ENCODE results near the gene HMGB3. TPM values are rescaled to one million over a fixed set of nuclear protein-coding genes. Genes with fewer than 3 reads are reported as not detected.
A peak's percentile ranks its signal among the peaks of the same experiment; 100 is the strongest.

HMGB3 gene
- total RNA-seq, 6 experiments from 2014 or later = 22.6 to 58.8 (median 26.5) TPM

DNA sequence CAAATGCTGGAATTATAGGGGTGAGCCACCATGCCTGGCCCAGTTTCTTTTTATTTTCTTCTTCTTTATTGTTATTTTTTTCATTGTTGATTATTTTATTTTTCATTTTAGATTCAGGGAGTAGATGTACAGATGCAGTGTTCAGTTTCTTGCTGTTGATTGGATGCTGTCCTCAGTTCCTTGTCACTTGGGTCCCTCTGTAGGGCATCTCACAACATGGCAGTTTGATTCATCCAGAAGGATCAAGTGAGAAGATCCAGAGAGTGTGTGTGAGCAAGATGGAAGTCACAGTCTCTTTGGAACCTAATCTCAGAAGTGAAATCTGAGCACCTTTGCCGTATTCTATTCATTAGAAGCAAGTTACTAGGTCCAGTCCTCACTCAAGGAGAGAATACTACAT, 20.9 kb downstream of the HMGB3 start:
- Histone ChIP-seq H3K9me3 (no peaks in the 10 kb centered on the region), H3K36me3 (no peaks in the 10 kb centered on the region), H3K4me1 (no peaks in the 10 kb centered on the region), H3K27ac (no peak overlapping the region), H3K27me3 (no peaks in the 10 kb centered on the region), H3K4me3 (no peak overlapping the region)
- DNase-seq (no peak), ATAC-seq (peak in 3 of 4 donors; percentile 46 to 61 (median 55))
- intact Hi-C loops (cut with DNase I) = no loop called here
- no peak for TF ChIP-seq POLR2A (IDR thresholded peaks at IDR 0.05)
- TF ChIP-seq, protein P1, sequence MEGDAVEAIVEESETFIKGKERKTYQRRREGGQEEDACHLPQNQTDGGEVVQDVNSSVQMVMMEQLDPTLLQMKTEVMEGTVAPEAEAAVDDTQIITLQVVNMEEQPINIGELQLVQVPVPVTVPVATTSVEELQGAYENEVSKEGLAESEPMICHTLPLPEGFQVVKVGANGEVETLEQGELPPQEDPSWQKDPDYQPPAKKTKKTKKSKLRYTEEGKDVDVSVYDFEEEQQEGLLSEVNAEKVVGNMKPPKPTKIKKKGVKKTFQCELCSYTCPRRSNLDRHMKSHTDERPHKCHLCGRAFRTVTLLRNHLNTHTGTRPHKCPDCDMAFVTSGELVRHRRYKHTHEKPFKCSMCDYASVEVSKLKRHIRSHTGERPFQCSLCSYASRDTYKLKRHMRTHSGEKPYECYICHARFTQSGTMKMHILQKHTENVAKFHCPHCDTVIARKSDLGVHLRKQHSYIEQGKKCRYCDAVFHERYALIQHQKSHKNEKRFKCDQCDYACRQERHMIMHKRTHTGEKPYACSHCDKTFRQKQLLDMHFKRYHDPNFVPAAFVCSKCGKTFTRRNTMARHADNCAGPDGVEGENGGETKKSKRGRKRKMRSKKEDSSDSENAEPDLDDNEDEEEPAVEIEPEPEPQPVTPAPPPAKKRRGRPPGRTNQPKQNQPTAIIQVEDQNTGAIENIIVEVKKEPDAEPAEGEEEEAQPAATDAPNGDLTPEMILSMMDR (IDR thresholded peaks at IDR 0.05) = peak in 3 of 4 donors; percentile 10 to 14 (median 12)
- 40% methylated on average over 1 of the region's 1 CpG for WGBS (ENCODE audit: insufficient coverage, low coverage, low lambda C conversion rate, missing lambda C conversion rate)

DNA sequence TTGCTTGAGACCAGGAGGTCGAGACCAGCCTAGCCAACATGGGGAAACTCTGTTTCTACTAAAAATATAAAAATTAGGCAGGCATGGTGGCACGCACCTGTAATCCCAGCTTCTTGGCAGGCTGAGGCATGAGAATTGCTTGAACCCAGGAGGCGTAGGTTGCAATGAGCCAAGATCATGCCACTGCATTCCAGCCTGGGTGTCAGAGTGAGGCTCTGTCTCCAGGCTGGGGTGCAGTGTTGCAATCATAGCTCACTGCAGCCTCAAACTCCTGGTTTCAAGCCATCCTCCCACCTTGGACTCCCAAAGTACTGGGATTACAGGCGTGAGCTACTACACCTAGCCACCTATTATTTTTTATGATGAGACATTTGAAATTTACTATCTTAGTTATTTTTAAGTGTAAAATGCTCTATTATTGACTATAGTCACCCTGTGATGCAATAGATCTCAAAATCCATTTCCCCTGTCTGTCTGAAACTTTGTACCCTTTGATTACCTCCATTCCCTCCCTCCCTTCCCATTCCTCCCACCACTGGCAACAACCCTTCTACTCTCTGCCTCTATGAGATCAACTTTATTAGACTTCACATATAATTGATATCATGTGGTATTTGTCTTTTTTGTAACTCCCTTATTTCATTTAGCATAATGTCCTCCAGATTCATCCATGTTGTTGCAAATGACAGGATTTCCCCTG, 23.4 kb downstream of the HMGB3 start:
- no peak overlapping the region for H3K4me3 ChIP-seq
- no peaks in the 10 kb centered on the region for H3K27me3 ChIP-seq
- peak in 2 of 4 donors; percentile 59 to 67 for ATAC-seq
- TF ChIP-seq, protein P1 (IDR thresholded peaks at IDR 0.05) = no peak
- no peak for TF ChIP-seq POLR2A (IDR thresholded peaks at IDR 0.05)
- no peaks in the 10 kb centered on the region for H3K4me1 ChIP-seq
- intact Hi-C loops (cut with DNase I) = no loop called here
- DNase-seq = peak in 1 of 3 donors; percentile 44
- H3K9me3 ChIP-seq = no peaks in the 10 kb centered on the region
- H3K36me3 ChIP-seq = no peaks in the 10 kb centered on the region
- 33% methylated on average over 3 of the region's 4 CpGs for WGBS (ENCODE audit: insufficient coverage, low coverage, low lambda C conversion rate, missing lambda C conversion rate)
- no peak overlapping the region for H3K27ac ChIP-seq

DNA sequence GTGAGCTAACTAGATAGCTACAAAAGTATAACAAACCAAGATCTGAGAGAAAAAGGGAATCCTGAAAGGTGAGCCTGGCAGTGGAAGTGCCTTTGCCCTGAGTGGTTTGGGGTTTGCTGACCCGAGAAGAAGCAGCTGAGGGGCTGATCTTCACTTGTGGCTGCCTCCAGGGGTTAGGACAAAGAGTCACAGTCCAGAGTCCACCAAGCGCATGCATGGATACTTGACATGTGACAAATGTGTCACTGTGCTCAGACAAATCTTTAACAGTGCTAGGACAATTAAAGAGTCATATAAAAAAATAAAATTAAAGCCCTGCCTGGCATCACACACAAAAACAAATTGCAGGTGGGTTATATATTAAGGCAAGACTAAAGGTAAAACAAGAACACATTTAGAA, 26.4 kb downstream of the HMGB3 start:
- Histone ChIP-seq H3K27me3 (no peaks in the 10 kb centered on the region), H3K4me3 (no peak overlapping the region), H3K36me3 (no peaks in the 10 kb centered on the region), H3K4me1 (no peaks in the 10 kb centered on the region), H3K27ac (no peak overlapping the region), H3K9me3 (no peaks in the 10 kb centered on the region)
- peak; percentile 50 to 85 (median 66) for ATAC-seq
- WGBS (ENCODE audit: insufficient coverage, low coverage, low lambda C conversion rate, missing lambda C conversion rate) = 0% methylated on average over 1 of the region's 2 CpGs
- TF ChIP-seq, protein P1 (IDR thresholded peaks at IDR 0.05) = no peak
- no peak for TF ChIP-seq POLR2A (IDR thresholded peaks at IDR 0.05)
- DNase-seq = peak in 1 of 3 donors; percentile 44
- intact Hi-C loops (cut with DNase I) = no loop called here

DNA sequence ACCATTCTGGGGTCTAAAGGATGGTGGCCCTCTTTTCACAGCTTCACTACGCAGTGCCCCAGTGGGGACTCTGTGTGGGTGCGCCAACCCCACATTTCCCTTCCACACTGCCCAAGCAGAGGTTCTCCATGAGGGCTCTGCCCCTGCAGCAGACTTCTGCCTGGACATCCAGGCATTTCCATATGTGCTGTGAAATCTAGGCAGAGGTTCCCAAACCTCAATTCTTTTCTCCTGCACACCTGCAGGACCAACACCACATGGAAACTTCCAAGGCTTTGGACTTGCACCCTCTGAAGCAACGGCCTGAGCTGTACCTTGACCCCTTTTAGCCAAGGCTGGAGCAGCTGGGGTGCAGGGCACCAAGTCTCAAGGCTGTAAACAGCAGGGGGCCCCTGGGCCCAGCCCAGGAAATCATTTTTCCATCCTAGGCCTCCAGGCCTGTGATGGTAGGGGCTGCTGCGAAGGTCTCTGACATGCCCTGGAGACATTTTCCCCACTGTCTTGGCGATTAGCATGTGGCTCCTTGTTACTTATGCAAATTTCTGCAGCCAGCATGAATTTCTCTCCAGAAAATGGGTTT, 30.1 kb downstream of the HMGB3 start:
- no peaks in the 10 kb centered on the region for H3K9me3 ChIP-seq
- ATAC-seq (no peak), DNase-seq (no peak)
- no peak overlapping the region for H3K4me3 ChIP-seq
- no peaks in the 10 kb centered on the region for H3K36me3 ChIP-seq
- H3K27me3 ChIP-seq = no peaks in the 10 kb centered on the region
- intact Hi-C loops (cut with DNase I) = no loop called here
- no peak for TF ChIP-seq POLR2A (IDR thresholded peaks at IDR 0.05)
- TF ChIP-seq, protein P1 (IDR thresholded peaks at IDR 0.05) = no peak
- no peaks in the 10 kb centered on the region for H3K4me1 ChIP-seq
- 56% methylated on average over 3 of the region's 5 CpGs for WGBS (ENCODE audit: insufficient coverage, low coverage, low lambda C conversion rate, missing lambda C conversion rate)
- H3K27ac ChIP-seq = no peak overlapping the region
